ENCODE data around the gene COL4A3. TPM values are rescaled to one million over a fixed set of nuclear protein-coding genes. Genes with fewer than 3 reads are reported as not detected.

The COL4A3 gene
- total RNA-seq, 1 experiment from 2014 or later, result 0.15 TPM

DNA sequence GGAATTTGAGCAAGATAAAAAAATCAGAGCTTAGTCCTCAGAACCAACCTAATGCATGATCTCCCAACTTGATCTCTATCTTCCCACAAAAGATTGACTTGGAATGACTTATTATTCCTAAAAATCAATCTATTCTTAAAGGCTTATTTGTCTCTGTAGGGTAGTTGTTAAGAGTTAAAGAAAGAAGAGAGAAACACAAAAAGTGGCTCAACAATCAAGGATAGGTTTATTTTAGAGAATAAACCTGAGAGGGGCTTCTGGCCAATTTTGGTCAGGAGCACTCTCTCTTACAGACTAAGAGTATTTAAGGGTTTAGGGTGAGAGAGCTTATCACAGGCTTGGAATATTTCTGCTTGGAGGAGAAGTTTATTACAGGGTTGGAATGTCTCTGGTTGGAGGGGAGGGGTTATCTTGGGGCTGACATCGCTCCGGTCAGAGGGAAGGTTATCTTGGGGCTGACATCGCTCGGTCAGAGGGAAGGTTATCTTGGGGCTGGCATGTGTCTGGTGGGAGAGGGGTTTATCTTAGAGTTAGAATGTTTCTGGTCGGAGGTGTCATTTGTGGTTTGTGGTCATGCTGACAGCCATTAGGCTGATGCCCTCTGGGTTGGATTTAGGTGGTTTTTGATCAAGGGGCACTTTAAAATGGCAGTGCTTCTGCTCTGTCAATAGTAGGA, 158.2 kb downstream of the COL4A3 start:
- TF ChIP-seq, protein P1, sequence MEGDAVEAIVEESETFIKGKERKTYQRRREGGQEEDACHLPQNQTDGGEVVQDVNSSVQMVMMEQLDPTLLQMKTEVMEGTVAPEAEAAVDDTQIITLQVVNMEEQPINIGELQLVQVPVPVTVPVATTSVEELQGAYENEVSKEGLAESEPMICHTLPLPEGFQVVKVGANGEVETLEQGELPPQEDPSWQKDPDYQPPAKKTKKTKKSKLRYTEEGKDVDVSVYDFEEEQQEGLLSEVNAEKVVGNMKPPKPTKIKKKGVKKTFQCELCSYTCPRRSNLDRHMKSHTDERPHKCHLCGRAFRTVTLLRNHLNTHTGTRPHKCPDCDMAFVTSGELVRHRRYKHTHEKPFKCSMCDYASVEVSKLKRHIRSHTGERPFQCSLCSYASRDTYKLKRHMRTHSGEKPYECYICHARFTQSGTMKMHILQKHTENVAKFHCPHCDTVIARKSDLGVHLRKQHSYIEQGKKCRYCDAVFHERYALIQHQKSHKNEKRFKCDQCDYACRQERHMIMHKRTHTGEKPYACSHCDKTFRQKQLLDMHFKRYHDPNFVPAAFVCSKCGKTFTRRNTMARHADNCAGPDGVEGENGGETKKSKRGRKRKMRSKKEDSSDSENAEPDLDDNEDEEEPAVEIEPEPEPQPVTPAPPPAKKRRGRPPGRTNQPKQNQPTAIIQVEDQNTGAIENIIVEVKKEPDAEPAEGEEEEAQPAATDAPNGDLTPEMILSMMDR (conservative IDR thresholded peaks at IDR 0.05), result no peak
- Histone ChIP-seq H3K9ac (ENCODE audit: extremely low read depth, insufficient read length, low read length) (no peak overlapping the region), H2BK5ac (ENCODE audit: insufficient read length, low read length) (no peak overlapping the region), H2AK5ac (ENCODE audit: insufficient read length, low read length) (no peak overlapping the region), H2BK12ac (ENCODE audit: insufficient read length, low read depth, low read length) (no peak overlapping the region), H3K56ac (ENCODE audit: insufficient read length, low read depth, low read length) (no peak overlapping the region), H3K18ac (ENCODE audit: insufficient read length, low read depth, low read length) (no peak overlapping the region), H3K4me1 (ENCODE audit: insufficient read depth, low read length) (no peaks in the 10 kb centered on the region; the same call in 1 of the 2 replicates), H4K91ac (ENCODE audit: insufficient read length, low read depth, low read length) (no peak overlapping the region), H3T11ph (ENCODE audit: low read length) (no peak overlapping the region), H3K79me1 (ENCODE audit: insufficient read depth, low read depth, low read length, poor library complexity, severe bottlenecking) (no peaks in the 10 kb centered on the region), H2BK120ac (ENCODE audit: low read depth, low read length, poor library complexity, severe bottlenecking) (no peak overlapping the region), H3K79me2 (ENCODE audit: insufficient read depth, low read length) (peaks cover 2% of the 10 kb centered on the region; the same call in 1 of the 2 replicates), H3K23ac (ENCODE audit: insufficient read length, low read depth, low read length) (no peak overlapping the region), H2BK15ac (ENCODE audit: low read depth, low read length) (no peak overlapping the region), H3K27me3 (ENCODE audit: insufficient read depth, low read length) (no peaks in the 10 kb centered on the region), H3K23me2 (ENCODE audit: insufficient read length, low read depth, low read length, poor library complexity, severe bottlenecking) (peaks cover 6% of the 10 kb centered on the region), H3K27ac (ENCODE audit: insufficient read length, low read depth, low read length) (no peak overlapping the region), H3K14ac (ENCODE audit: insufficient read depth, low read length) (no peak overlapping the region), H2BK20ac (ENCODE audit: low read depth, low read length, poor library complexity, severe bottlenecking) (no peak overlapping the region), H4K8ac (replicated peaks; ENCODE audit: insufficient read length, low read depth, low read length) (no peak overlapping the region), H3K4me2 (ENCODE audit: insufficient read depth, insufficient read length, low read length) (no peak overlapping the region), H2AFZ (ENCODE audit: low read length) (no peak overlapping the region), H3K4ac (ENCODE audit: low read depth, low read length) (no peak overlapping the region), H3K9me3 (ENCODE audit: control insufficient read depth, low read depth, low read length) (no peaks in the 10 kb centered on the region), H4K20me1 (ENCODE audit: control insufficient read depth, insufficient read depth, insufficient read length) (no peaks in the 10 kb centered on the region), H4K5ac (ENCODE audit: insufficient read length, low read depth, low read length) (no peak overlapping the region)
- Mint-ChIP-seq H3K4me3 (peak overlapping the region in 1 of 2 experiments; percentile 11; a peak in 1 of 5 replicates), H3K4me1 (peaks cover 17 to 18% of the 10 kb centered on the region in 2 experiments), H3K27ac (no peak overlapping the region), H3K9me3 (peaks cover 40 to 44% of the 10 kb centered on the region in 2 experiments), H3K27me3 (ENCODE audit: low read depth) (no peaks in the 10 kb centered on the region), H3K36me3 (ENCODE audit: insufficient read depth in 1 of 3, low read depth in 3 of 3) (peaks cover 21 to 45% (median 34%) of the 10 kb centered on the region in 3 experiments)
- DNase-seq, result no peak
- no CpG with 5 or more reads among the region's 5 CpGs for WGBS (ENCODE audit: extremely low coverage, insufficient read length, low lambda C conversion rate)
